DMS53 treated with DMSO at 0.1 percent for 48 hours (cell line): Measurements from ENCODE around the gene IGSF22.

Experiments
- DNase-seq: peaks from one replicate; lab custom pipeline; 2025; ENCODE audit not compliant: unreplicated experiment; lab: John Stamatoyannopoulos, UW

IGSF22 gene

GRCh38 chr11:18745251-18745650 lies 19.3 kb upstream of the IGSF22 start:
- no peak for DNase-seq

GRCh38 chr11:18743900-18744514 lies 18.0 kb upstream of the IGSF22 start:
- DNase-seq = no peak

DNA sequence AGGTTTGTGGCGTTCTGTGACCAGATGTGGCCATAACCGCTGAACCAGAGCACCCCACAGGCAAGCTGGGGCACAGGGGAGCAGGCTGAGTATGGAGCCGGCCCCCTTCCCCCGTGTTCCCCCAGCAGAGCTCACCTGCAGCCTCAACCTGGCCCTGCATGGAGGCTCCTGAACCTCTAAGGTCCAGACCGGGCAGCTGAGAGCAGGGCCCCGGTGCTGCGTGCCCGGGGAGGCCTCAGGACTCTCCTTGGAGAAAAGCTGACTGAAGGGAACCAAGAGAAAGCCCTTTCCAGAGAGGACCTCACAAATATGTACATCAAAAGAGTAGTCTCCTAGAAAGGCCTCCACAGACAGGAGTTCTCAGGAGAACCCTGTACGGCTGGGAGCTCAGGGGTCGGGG lies 17.4 kb upstream of the IGSF22 start:
- DNase-seq = no peak

- no peak for DNase-seq
Observed at GRCh38 chr11:18741783-18742182, 15.8 kb upstream of the IGSF22 start.

- DNase-seq = no peak
Observed at GRCh38 chr11:18739685-18740084, 13.7 kb upstream of the IGSF22 start.

- no peak for DNase-seq
Observed at GRCh38 chr11:18737642-18738041, 11.7 kb upstream of the IGSF22 start.

DNA sequence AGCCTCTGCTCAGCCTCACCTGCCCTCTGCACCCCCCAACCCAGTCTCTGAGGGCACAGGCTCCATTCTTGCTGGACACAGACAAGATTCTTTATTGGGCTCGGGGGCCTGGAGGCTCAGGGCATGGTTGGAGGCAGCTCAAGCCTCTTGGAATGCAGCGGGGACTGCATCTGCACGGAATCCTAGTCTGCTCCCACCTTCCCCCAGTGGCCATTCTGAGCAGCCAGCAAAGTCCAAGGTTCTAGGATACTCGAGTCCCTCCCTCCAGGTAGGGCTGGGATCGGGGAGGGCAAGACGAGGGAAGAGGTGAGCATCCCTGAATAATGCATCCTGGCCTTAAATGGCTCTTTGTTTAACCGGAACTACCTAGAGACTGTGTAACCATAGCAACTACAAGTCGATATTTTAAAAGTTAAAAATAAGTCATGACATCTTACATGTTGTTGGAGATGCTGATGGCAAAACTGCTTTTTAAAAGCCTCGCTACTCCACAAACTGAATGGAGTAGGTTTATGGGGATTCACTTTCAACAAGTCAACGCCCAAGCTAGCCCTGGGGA lies 10.7 kb upstream of the IGSF22 start:
- DNase-seq = no peak

DNA sequence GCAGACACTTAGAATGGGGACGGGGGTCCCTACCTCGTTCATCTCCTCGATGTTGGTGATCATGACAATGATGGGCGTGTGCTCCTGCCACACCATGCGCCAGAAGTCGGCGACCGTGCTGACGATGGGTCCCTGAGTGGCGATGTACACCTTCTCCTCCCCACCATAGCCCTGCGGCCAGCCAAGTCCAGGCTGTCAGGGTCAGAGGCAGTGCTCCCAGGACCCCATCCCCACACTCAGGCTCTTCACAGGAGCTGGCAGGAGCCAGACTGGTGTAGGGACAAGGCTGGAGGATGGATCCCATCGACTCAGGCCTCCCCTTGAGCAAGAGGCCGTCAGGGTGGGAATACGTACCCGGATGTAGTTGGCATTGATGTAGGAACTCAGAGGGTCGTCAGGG lies 7.2 kb upstream of the IGSF22 start:
- no peak for DNase-seq

GRCh38 chr11:18731949-18732821 lies 6.2 kb upstream of the IGSF22 start:
- peak; percentile 55 for DNase-seq

- no peak for DNase-seq
Observed at GRCh38 chr11:18731441-18731840, 5.5 kb upstream of the IGSF22 start.

DNA sequence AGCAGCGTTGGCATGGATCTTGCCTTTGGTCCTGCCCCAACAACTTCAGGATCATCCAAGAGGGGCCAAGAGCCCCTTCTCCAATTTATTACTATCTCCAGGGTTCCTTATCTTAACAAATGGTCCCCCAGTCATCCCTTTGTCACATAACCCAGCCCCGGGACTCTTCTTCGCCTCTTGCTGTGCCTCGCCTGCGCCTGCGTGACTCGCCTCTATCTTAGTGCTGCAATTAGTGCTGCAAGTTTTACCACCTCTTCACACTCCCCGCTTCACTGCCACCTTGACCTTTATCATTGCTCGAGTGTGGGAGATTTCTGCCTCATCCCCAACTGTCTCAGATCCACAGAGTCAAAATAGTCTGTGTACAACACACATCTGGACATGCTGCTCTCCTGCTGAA lies 4.0 kb upstream of the IGSF22 start:
- DNase-seq = no peak

- no peak for DNase-seq
Observed at GRCh38 chr11:18729426-18729825, 3.4 kb upstream of the IGSF22 start.

DNA sequence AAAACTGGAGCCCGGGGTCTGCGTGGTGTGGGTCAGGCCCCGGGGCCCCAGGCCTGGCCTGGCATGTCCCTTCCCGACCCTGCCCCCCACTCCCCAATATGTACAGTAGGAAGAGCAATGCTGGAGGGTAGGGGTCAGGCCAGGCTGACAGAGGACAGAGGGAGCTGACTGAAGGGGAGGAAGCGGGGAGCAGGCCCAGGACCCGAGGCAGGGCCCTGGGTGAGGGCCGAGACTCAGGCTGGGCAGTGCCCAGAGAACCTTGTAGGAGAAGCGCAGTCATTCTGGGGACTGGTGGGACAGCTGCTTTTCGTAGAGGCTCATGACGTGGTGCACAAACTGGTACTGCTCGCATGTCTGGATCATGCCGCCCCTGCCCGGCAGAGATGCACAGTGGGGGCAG lies 2.7 kb upstream of the IGSF22 start:
- DNase-seq = no peak

GRCh38 chr11:18727479-18728236 lies 1.7 kb upstream of the IGSF22 start:
- DNase-seq = peak; percentile 29

GRCh38 chr11:18723991-18724390 lies 2.0 kb downstream of the IGSF22 start:
- peak; percentile 77 for DNase-seq

DNA sequence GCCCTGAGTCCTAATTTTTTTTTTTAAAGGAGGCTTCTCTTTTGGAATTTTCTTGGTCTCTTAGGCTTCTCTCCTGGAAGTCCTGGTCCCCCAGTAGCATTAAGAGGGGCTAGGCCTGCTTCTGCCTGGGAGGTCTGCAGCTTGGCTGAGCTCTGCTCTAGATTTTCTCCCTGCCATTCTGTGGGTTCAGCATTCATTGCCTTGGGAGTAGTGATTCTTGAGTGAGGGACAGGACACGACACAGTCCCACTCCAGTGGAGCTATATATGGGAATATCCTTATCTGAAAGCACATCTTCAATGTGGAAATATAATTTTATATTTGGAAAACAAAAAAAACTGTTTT lies 3.7 kb downstream of the IGSF22 start:
- DNase-seq = no peak

GRCh38 chr11:18721561-18722292 lies 4.3 kb downstream of the IGSF22 start:
- DNase-seq = peak; percentile 71

GRCh38 chr11:18720808-18721560 lies 5.0 kb downstream of the IGSF22 start:
- DNase-seq = peak; percentile 67

DNA sequence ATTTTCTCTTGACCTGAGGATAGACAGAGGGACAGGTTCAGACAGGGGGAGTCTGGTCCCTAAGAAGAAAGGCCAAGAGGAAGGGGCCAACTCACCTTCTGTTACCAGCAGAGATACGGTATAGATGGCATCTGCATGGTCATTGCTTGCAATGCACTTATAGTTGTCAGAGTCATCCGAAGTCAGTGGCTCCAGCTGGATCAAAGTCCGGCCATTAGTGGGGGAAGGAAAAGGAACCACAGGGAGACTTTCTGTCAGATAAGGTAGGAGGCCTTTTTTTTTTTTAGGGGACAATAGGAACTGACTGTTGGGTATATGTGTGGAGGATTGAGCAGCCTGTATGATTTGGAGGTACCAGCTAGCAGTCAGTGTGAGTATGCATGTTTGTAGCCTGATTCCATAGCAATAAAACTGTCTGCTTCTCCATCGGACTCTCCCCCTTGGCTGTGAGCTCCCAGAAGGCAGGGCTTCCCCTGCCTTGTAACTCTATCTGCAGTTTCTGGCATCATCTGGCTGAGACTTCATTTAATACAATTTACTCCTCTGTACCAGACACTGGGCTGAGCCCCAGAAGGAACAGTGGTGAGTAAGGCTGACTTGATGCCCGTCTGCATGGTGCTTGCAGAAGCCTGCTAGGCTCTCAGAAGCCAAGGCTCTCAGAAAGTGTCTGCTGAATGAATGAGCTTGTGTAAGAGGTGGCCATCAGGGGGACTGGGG lies 5.7 kb downstream of the IGSF22 start:
- no peak for DNase-seq

DNA sequence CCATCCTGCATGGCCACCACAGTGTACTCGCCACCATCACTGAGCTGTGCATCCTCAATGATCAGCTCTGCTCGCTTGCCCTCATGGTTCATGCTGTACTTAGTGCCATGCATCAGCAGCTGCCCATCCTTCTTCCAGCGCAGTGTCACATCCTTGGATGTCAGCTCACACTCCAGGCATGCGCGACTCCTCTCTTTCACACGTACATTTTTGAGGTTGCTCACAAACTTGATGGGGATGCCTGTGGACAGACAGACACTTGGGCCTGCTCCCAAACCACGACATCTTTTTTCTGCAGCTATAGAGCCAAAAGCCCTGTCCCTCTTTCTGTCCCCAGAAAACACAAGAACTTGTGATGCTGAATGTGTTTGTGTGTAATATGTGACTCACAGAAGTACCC lies 10.5 kb downstream of the IGSF22 start:
- no peak for DNase-seq
